Body of pancreas (tissue), 4 donors: Measurements from ENCODE around the gene ZC3H7B.

Source experiments
- POLR2A ChIP-seq, 3 donors: fragments of 450-650 bp; IDR thresholded peaks; one replicate each; pipeline ENCODE4 v1.6.1; 2016; ENCODE audit warnings: antibody characterized with exemption in 3 of 3, mild to moderate bottlenecking in 2 of 3
- TF ChIP-seq, protein P1 (sequence below), 7 experiments: fragments of 450-650 bp in 4 of 7; fragments of 200-600 bp in 3 of 7; sonication (generic) in 3 of 7; IDR thresholded peaks; one replicate each; pipeline ENCODE4 v1.5.1; 2016 to 2019; ENCODE audit warnings: antibody characterized with exemption in 7 of 7

DNA sequence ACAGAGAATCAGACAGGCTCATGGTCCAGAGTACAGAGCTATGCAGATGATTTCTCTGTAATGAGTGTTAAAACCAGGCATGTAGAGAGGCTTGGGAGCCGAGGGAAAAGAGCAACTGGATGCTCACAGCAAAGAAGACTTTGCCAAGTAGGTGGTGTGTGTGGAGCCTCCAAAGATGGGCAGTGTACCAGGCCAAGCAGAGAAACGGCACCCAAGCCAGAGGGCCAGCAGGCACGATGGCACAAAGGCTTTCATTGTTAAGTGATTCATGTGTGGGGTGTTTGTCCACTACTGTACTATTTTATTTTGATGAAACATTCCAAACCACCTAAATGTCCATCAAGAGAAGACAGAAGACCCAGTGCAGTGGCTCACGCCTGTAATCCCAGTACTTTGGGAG lies 26.5 kb upstream of the ZC3H7B start:
- TF ChIP-seq, protein P1, sequence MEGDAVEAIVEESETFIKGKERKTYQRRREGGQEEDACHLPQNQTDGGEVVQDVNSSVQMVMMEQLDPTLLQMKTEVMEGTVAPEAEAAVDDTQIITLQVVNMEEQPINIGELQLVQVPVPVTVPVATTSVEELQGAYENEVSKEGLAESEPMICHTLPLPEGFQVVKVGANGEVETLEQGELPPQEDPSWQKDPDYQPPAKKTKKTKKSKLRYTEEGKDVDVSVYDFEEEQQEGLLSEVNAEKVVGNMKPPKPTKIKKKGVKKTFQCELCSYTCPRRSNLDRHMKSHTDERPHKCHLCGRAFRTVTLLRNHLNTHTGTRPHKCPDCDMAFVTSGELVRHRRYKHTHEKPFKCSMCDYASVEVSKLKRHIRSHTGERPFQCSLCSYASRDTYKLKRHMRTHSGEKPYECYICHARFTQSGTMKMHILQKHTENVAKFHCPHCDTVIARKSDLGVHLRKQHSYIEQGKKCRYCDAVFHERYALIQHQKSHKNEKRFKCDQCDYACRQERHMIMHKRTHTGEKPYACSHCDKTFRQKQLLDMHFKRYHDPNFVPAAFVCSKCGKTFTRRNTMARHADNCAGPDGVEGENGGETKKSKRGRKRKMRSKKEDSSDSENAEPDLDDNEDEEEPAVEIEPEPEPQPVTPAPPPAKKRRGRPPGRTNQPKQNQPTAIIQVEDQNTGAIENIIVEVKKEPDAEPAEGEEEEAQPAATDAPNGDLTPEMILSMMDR (IDR thresholded peaks at IDR 0.05), result no peak
- TF ChIP-seq POLR2A (IDR thresholded peaks at IDR 0.05), result no peak
